Neural crest cell (in vitro differentiated cells): ENCODE data around the gene UTS2. TPM values are rescaled to one million over a fixed set of nuclear protein-coding genes. Genes with fewer than 3 reads are reported as not detected.

Source experiments
- DNase-seq: peaks from one replicate; pipeline ENCODE4 v3.0.0; 2021; ENCODE audit warnings: low read depth, mixed read lengths, low spot score
- H3K27ac Mint-ChIP-seq: one replicate; pipeline ENCODE4 v1.8.0; 2021; ENCODE audit warnings: mild to moderate bottlenecking, mixed read lengths; ENCODE audit not compliant: unreplicated experiment
- H3K27me3 Mint-ChIP-seq: 2 replicates; pipeline ENCODE4 v1.8.0; 2021; ENCODE audit warnings: low read depth, mild to moderate bottlenecking, mixed read lengths
- H3K36me3 Mint-ChIP-seq: 2 replicates; pipeline ENCODE4 v1.8.0; 2021; ENCODE audit warnings: low read depth, mild to moderate bottlenecking, mixed read lengths
- H3K4me1 Mint-ChIP-seq: 2 replicates; pipeline ENCODE4 v1.8.0; 2021; ENCODE audit warnings: mixed read lengths
- H3K4me3 Mint-ChIP-seq: one replicate; pipeline ENCODE4 v1.8.0; 2021; ENCODE audit warnings: mild to moderate bottlenecking, mixed read lengths
- H3K9me3 Mint-ChIP-seq: 2 replicates; pipeline ENCODE4 v1.8.0; 2021; ENCODE audit warnings: mixed read lengths
- CTCF ChIP-seq: fragments of 200-600 bp; sonication (generic); conservative IDR thresholded peaks from 2 replicates; pipeline ENCODE4 v1.5.0; 2021; ENCODE audit warnings: antibody characterized with exemption, mild to moderate bottlenecking
- total RNA-seq: library from RNA; stranded (reverse); gene quantifications from 2 replicates; pipeline ENCODE4 v1.2.1, GENCODE V29; 2021

The UTS2 gene
- total RNA-seq, 1 donor from 2014 or later, result not detected

DNA sequence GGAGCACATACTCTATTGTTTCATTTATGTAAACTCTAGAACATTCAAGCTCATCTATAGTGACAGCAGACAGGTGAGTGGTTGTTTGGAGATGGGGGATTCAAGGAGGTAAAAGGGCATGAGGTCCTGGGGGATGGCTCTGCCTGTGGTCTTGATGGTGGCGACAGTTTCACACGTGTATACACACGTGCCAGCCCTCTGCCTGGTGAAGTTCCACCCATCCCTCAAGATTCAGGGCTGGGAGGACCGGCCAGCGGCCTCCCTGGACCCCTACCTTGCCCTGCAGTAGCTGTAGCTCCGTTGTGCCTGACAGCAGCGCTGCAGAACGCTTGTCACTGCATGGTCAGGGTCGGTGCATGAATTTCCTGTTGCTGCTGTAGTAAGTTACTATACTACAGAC is 38.9 kb upstream of the UTS2 start:
- TF ChIP-seq CTCF, result no peak
- no peak overlapping the region for H3K27ac Mint-ChIP-seq
- H3K9me3 Mint-ChIP-seq, result no peaks in the 10 kb centered on the region
- no peaks in the 10 kb centered on the region for H3K4me1 Mint-ChIP-seq
- H3K27me3 Mint-ChIP-seq, result peaks cover 11% of the 10 kb centered on the region
- H3K4me3 Mint-ChIP-seq, result no peak overlapping the region
- H3K36me3 Mint-ChIP-seq, result no peaks in the 10 kb centered on the region
- DNase-seq, result no peak

DNA sequence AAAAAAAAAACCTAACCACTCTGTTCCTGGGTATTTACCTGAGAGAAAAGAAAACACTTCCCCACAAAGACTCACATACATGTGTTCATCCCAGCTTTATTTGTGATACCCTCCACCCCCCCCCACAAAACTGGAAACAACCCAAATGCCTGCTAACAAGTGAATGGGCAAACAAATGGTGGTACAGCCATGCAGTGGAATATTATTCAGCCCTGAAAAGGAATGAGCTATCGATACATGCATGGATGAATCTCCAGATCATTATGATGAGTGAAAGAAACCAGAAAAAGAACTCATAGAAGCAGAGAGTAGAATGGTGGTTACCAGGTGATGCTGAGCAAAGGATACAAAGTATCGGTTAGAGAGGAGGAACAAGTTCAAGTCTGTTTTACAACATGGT is 38.0 kb upstream of the UTS2 start:
- Mint-ChIP-seq H3K27me3 (peaks cover 11% of the 10 kb centered on the region), H3K9me3 (no peaks in the 10 kb centered on the region), H3K4me1 (no peaks in the 10 kb centered on the region), H3K27ac (no peak overlapping the region), H3K4me3 (no peak overlapping the region), H3K36me3 (no peaks in the 10 kb centered on the region)
- no peak for TF ChIP-seq CTCF
- no peak for DNase-seq

DNA sequence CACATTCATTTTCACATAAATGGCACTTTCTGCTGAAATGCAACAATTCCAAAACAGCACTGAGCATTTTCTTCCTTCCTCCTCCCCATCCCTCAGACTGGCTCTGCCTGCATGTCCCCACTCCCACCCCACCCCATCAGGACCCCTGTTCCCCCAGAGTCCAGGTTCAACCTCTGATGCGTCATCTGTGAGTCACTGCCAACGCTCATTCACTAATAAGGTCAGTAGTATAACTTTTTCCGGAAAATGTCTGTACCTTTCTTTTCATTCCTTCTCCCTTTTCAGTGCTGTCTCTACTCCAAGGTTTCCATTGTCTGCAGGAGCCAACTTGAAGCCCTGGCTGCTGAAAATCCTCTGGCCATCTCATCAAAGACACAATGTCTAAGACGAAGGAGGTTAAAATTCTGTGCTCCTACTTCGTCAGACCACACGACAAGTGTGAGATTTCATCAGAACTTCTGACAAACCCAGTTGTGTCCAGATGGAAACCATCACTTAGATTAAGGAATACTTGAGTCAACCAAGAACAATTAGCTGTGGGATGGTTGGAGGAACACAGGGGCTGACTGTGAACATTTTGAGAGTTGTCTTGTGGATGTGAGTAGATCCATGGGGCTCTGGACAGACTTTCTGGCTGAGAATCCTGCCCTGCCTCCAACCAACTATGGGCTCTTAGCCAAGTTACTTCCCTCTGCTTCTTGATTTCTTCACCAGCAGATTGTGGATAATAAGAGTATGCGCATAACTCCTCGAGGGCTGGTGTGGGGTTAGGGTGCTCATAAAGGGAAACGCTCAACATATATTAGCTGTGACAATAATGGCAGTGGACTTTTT is 35.6 kb upstream of the UTS2 start:
- Mint-ChIP-seq H3K27ac (no peak overlapping the region), H3K4me3 (no peak overlapping the region), H3K27me3 (peaks cover 21% of the 10 kb centered on the region), H3K4me1 (no peaks in the 10 kb centered on the region), H3K9me3 (peaks cover 7% of the 10 kb centered on the region), H3K36me3 (no peaks in the 10 kb centered on the region)
- TF ChIP-seq CTCF, result no peak
- DNase-seq, result no peak

DNA sequence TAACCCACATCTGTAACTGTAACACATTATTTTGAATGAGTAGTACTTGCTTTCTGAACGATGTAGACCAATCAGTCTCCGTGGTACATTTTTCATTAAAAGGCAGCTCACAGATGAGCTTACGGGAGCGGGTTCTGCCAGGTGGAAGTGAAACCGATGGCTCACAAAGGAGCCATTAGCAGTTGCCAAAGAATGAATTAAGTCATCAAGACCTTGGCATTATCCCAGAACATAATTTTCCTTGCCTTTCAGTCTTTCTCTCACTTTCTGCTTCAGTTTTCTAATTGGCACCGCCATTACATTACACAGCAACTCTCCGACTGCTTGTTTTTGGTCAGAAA is 33.5 kb upstream of the UTS2 start:
- Mint-ChIP-seq H3K4me1 (no peaks in the 10 kb centered on the region), H3K4me3 (no peak overlapping the region), H3K36me3 (no peaks in the 10 kb centered on the region), H3K9me3 (peaks cover 7% of the 10 kb centered on the region), H3K27me3 (peaks cover 21% of the 10 kb centered on the region), H3K27ac (no peak overlapping the region)
- no peak for TF ChIP-seq CTCF
- no peak for DNase-seq

DNA sequence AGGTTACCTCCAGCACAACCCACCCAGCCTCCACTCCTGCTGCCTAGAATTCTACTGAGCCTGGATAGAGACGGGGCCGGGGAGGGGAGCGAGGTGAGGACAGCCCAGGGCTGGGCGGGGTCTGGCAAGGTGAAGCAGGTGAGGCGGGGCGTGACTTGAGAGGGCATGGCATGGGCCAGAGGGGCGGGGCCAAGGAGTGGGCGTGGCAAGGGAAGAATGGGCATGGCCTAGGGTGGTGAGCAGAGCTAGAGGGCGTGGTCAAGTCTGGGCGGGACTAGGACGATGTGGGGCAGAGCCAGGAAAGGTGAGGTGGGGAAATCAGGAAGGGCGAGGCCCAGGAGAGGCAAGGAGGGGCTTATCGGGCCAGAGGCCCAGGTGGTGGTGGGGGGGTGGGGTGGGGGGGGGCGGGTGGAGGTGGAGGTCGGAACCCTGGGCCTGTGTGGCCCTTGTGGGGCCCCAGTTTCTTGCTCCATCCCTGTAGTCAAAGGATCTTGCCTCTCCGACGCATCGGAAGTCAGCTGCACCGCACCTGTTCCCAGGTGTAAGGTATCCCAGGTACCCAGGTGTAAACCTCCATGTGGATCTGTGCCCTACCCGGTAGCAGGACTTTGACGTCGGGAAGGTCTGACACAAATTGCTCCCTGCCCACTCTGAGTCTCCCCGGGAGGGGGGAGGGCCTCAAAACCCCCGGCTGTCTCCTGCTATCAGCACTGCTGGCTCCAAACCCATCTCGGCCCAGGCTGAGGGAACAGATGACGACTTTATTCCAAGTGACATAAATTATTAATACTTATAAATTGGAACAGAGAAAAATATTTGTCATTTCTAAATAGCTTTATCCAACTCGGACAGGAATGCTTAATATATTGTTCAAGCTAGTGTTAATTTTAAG is 32.9 kb upstream of the UTS2 start:
- TF ChIP-seq CTCF, result no peak
- H3K4me3 Mint-ChIP-seq, result no peak overlapping the region
- DNase-seq, result no peak
- no peak overlapping the region for H3K27ac Mint-ChIP-seq
- no peaks in the 10 kb centered on the region for H3K36me3 Mint-ChIP-seq
- no peaks in the 10 kb centered on the region for H3K4me1 Mint-ChIP-seq
- H3K9me3 Mint-ChIP-seq, result peaks cover 7% of the 10 kb centered on the region
- H3K27me3 Mint-ChIP-seq, result peaks cover 21% of the 10 kb centered on the region
